HepG2 (cell line): ENCODE measurements around the gene PRKCE. TPM values are rescaled to one million over a fixed set of nuclear protein-coding genes. Genes with fewer than 3 reads are reported as not detected.

ENCODE experiments used
- CHD4 ChIP-seq: fragments of 200-600 bp; sonication (generic); IDR thresholded peaks from 2 replicates; pipeline ENCODE4 v1.7.0; 2017; ENCODE audit warnings: mild to moderate bottlenecking, low read length, borderline replicate concordance
- FOSL1 ChIP-seq: sonication (generic); formaldehyde crosslinking; IDR thresholded peaks from 2 replicates; pipeline ENCODE4 v1.9.0; 2021; ENCODE audit warnings: missing genetic modification reagents, borderline replicate concordance
- HDAC6 ChIP-seq: fragments of 200-600 bp; sonication (generic); IDR thresholded peaks from 2 replicates; pipeline ENCODE4 v1.7.0; 2017; ENCODE audit warnings: mild to moderate bottlenecking, antibody characterized with exemption, low read length, low read depth
- MATR3 ChIP-seq: sonication (generic); formaldehyde crosslinking; IDR thresholded peaks from 2 replicates; pipeline ENCODE4 v1.4.0; 2020; ENCODE audit warnings: missing genetic modification reagents
- MTA3 ChIP-seq: sonication (generic); formaldehyde crosslinking; IDR thresholded peaks from 2 replicates; pipeline ENCODE4 v1.4.0; 2020; ENCODE audit warnings: missing genetic modification reagents
- MYC ChIP-seq: sonication (generic); formaldehyde crosslinking; IDR thresholded peaks from 2 replicates; pipeline ENCODE4 v1.9.0; 2021; ENCODE audit warnings: missing genetic modification reagents, borderline replicate concordance
- NBN ChIP-seq: fragments of 450-650 bp; conservative IDR thresholded peaks from 2 replicates; pipeline ENCODE4 v1.6.1; 2017
- NFE2 ChIP-seq: sonication (generic); formaldehyde crosslinking; IDR thresholded peaks from 2 replicates; pipeline ENCODE4 v1.4.0; 2020; ENCODE audit warnings: missing genetic modification reagents
- REPIN1 ChIP-seq: sonication (generic); formaldehyde crosslinking; IDR thresholded peaks from 2 replicates; pipeline ENCODE4 v1.8.0; 2022; ENCODE audit warnings: missing genetic modification reagents, low read depth, mild to moderate bottlenecking, borderline replicate concordance
- SIX1 ChIP-seq: sonication (generic); formaldehyde crosslinking; IDR thresholded peaks from 2 replicates; pipeline ENCODE4 v1.4.0; 2020; ENCODE audit warnings: missing genetic modification reagents, borderline replicate concordance
- SP1 ChIP-seq, 2 experiments: fragments of 450-650 bp in 1 of 2; sonication (generic) in 1 of 2; formaldehyde crosslinking in 1 of 2; IDR thresholded peaks; 2 replicates each; pipeline versions ENCODE4 v1.4.0 to v1.6.1; 2016 to 2020; ENCODE audit warnings: missing genetic modification reagents in 1 of 2
- YEATS2 ChIP-seq: sonication (generic); formaldehyde crosslinking; IDR thresholded peaks from 2 replicates; pipeline ENCODE4 v1.4.0; 2020; ENCODE audit warnings: missing genetic modification reagents, borderline replicate concordance
- ZNF10 ChIP-seq: sonication (generic); formaldehyde crosslinking; IDR thresholded peaks from 2 replicates; pipeline ENCODE4 v1.4.0; 2020; ENCODE audit warnings: mild to moderate bottlenecking, low read depth, missing genetic modification reagents, borderline replicate concordance
- ZNF124 ChIP-seq: sonication (generic); formaldehyde crosslinking; IDR thresholded peaks from 2 replicates; pipeline ENCODE4 v1.4.0; 2020; ENCODE audit warnings: missing genetic modification reagents
- ZNF24 ChIP-seq: fragments of 450-650 bp; IDR thresholded peaks from 2 replicates; pipeline ENCODE4 v1.6.1; 2017; ENCODE audit warnings: antibody characterized with exemption, mild to moderate bottlenecking
- ZNF44 ChIP-seq: sonication (generic); formaldehyde crosslinking; IDR thresholded peaks from 2 replicates; pipeline ENCODE4 v1.5.1; 2020; ENCODE audit warnings: mild to moderate bottlenecking, missing genetic modification reagents
- ZNF513 ChIP-seq: sonication (generic); formaldehyde crosslinking; conservative IDR thresholded peaks from 2 replicates; pipeline ENCODE4 v1.5.0; 2020; ENCODE audit warnings: missing genetic modification reagents
- ZNF572 ChIP-seq: sonication (generic); formaldehyde crosslinking; IDR thresholded peaks from 2 replicates; pipeline ENCODE4 v1.5.1; 2020; ENCODE audit warnings: mild to moderate bottlenecking, missing genetic modification reagents
- ZNF670 ChIP-seq: sonication (generic); formaldehyde crosslinking; IDR thresholded peaks from 2 replicates; pipeline ENCODE4 v1.8.0; 2022; ENCODE audit warnings: mild to moderate bottlenecking, missing genetic modification reagents, borderline replicate concordance
- ZNF766 ChIP-seq: sonication (generic); formaldehyde crosslinking; IDR thresholded peaks from 2 replicates; pipeline ENCODE4 v1.5.0; 2020; ENCODE audit warnings: missing genetic modification reagents, borderline replicate concordance
- ZNF788 ChIP-seq: sonication (generic); formaldehyde crosslinking; IDR thresholded peaks from 2 replicates; pipeline ENCODE4 v1.5.0; 2020; ENCODE audit warnings: mild to moderate bottlenecking, missing genetic modification reagents, borderline replicate concordance
- polyA plus RNA-seq, 8 experiments: library from polyadenylated mRNA; depleted of rRNA in 3 of 8; stranded (reverse) in 7 of 8; unstranded in 1 of 8; fragments of >200 nt; fragmentation: Illumina TruSeq in 4 of 8; extraction: Trizol in 4 of 8; gene quantifications; 2 replicates each; pipeline versions ENCODE4 v1.2.1 to v1.2.3, GENCODE V29; 2011 to 2016; ENCODE audit warnings: low read depth in 4 of 8, missing spikeins in 1 of 8, mixed read lengths in 1 of 8; ENCODE audit not compliant: insufficient read depth in 1 of 8
- total RNA-seq, 5 experiments: library from RNA; depleted of rRNA; stranded (reverse); fragments of >200 nt; fragmentation: Illumina TruSeq; extraction: Trizol; gene quantifications; 2 replicates each; pipeline ENCODE4 v1.2.3, GENCODE V29; 2016; ENCODE audit warnings: low read depth in 1 of 5
- TF ChIP-seq, protein P1 (sequence below): sonication (generic); formaldehyde crosslinking; IDR thresholded peaks from 2 replicates; pipeline ENCODE4 v1.8.0; 2022; ENCODE audit warnings: mild to moderate bottlenecking, missing genetic modification reagents
- TF ChIP-seq, protein P2 (sequence below): sonication (generic); formaldehyde crosslinking; IDR thresholded peaks from 2 replicates; pipeline ENCODE4 v1.4.0; 2020; ENCODE audit warnings: missing genetic modification reagents

The PRKCE gene
- total and polyA plus RNA-seq, 2 of the 13 experiments (the other 11 are each of a cell fraction or from before 2014, with no cell fraction given) = 1.0 to 3.9 TPM

GRCh38 chr2:45611020-45611859 is 40.2 kb upstream of the PRKCE start, which contains the start of gene SRBD1 (continued):
- TF ChIP-seq SP1 (IDR thresholded peaks at IDR 0.05) (no peak), SP1 (CRISPR knock-in tag; IDR thresholded peaks at IDR 0.05) (peak; percentile 84), ZNF788 (CRISPR knock-in tag) (no peak), ZNF44 (no peak), REPIN1 (CRISPR knock-in tag) (no peak; the same call in 1 of the 2 replicates), MATR3 (CRISPR knock-in tag) (no peak), FOSL1 (CRISPR knock-in tag) (no peak), SIX1 (CRISPR knock-in tag) (no peak), ZNF513 (CRISPR knock-in tag) (no peak), ZNF10 (no peak), HDAC6 (no peak), NFE2 (CRISPR knock-in tag) (no peak), ZNF124 (CRISPR knock-in tag) (no peak), MYC (peak; percentile 64; the same call in 1 of the 2 replicates), CHD4 (no peak), NBN (no peak), YEATS2 (CRISPR knock-in tag) (peak; percentile 94), MTA3 (CRISPR knock-in tag) (no peak), ZNF572 (CRISPR knock-in tag) (0 out of 2 replicates have a peak, but pooled peaks have one; percentile 58), ZNF24 (no peak), ZNF766 (CRISPR knock-in tag) (no peak), ZNF670 (CRISPR knock-in tag) (no peak)
- TF ChIP-seq, protein P1, sequence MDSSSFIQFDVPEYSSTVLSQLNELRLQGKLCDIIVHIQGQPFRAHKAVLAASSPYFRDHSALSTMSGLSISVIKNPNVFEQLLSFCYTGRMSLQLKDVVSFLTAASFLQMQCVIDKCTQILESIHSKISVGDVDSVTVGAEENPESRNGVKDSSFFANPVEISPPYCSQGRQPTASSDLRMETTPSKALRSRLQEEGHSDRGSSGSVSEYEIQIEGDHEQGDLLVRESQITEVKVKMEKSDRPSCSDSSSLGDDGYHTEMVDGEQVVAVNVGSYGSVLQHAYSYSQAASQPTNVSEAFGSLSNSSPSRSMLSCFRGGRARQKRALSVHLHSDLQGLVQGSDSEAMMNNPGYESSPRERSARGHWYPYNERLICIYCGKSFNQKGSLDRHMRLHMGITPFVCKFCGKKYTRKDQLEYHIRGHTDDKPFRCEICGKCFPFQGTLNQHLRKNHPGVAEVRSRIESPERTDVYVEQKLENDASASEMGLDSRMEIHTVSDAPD (CRISPR knock-in tag) = no peak
- TF ChIP-seq, protein P2, sequence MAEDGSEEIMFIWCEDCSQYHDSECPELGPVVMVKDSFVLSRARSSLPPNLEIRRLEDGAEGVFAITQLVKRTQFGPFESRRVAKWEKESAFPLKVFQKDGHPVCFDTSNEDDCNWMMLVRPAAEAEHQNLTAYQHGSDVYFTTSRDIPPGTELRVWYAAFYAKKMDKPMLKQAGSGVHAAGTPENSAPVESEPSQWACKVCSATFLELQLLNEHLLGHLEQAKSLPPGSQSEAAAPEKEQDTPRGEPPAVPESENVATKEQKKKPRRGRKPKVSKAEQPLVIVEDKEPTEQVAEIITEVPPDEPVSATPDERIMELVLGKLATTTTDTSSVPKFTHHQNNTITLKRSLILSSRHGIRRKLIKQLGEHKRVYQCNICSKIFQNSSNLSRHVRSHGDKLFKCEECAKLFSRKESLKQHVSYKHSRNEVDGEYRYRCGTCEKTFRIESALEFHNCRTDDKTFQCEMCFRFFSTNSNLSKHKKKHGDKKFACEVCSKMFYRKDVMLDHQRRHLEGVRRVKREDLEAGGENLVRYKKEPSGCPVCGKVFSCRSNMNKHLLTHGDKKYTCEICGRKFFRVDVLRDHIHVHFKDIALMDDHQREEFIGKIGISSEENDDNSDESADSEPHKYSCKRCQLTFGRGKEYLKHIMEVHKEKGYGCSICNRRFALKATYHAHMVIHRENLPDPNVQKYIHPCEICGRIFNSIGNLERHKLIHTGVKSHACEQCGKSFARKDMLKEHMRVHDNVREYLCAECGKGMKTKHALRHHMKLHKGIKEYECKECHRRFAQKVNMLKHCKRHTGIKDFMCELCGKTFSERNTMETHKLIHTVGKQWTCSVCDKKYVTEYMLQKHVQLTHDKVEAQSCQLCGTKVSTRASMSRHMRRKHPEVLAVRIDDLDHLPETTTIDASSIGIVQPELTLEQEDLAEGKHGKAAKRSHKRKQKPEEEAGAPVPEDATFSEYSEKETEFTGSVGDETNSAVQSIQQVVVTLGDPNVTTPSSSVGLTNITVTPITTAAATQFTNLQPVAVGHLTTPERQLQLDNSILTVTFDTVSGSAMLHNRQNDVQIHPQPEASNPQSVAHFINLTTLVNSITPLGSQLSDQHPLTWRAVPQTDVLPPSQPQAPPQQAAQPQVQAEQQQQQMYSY = 0 out of 2 replicates have a peak, but pooled peaks have one; percentile 20
